NT2/D1 (cell line): ENCODE data around the gene CMTM4.
"Not testable (repeated sequence)": the region's sequence is repeated elsewhere in the genome, so short reads cannot be mapped to it uniquely, and the experiment has no call there.

Source experiments
- DNase-seq: peaks from one replicate; pipeline ENCODE4 v3.0.0-alpha.2; 2011; ENCODE audit warnings: low read depth, low spot score
- H3K27me3 ChIP-seq: 2 replicates; pipeline ENCODE4 v1.6.0; 2011; ENCODE audit warnings: mild to moderate bottlenecking; ENCODE audit not compliant: insufficient read length, insufficient read depth
- H3K36me3 ChIP-seq: 2 replicates; pipeline ENCODE4 v1.6.1; 2011; ENCODE audit warnings: mild to moderate bottlenecking, low read length, mixed read lengths; ENCODE audit not compliant: insufficient read depth, insufficient read length
- H3K4me1 ChIP-seq: 2 replicates; pipeline ENCODE4 v1.5.1; 2011; ENCODE audit not compliant: insufficient read depth, insufficient read length
- H3K4me3 ChIP-seq: 2 replicates; pipeline ENCODE4 v1.5.1; 2011; ENCODE audit warnings: low read depth; ENCODE audit not compliant: insufficient read length
- H3K9ac ChIP-seq: 2 replicates; pipeline ENCODE4 v1.6.0; 2011; ENCODE audit warnings: low read depth; ENCODE audit not compliant: insufficient read length
- H3K9me3 ChIP-seq: 2 replicates; pipeline ENCODE4 v1.5.1; 2011; ENCODE audit warnings: mild to moderate bottlenecking, low read length; ENCODE audit not compliant: insufficient read depth
- SUZ12 ChIP-seq: IDR thresholded peaks from 2 replicates; pipeline ENCODE4 v1.6.1; 2011; ENCODE audit not compliant: insufficient read length, insufficient read depth; ENCODE audit errors: extremely low read depth
- YY1 ChIP-seq: IDR thresholded peaks from 2 replicates; pipeline ENCODE4 v1.6.1; 2011; ENCODE audit not compliant: insufficient read length, insufficient read depth
- ZNF274 ChIP-seq: IDR thresholded peaks from 2 replicates; pipeline ENCODE4 v1.6.1; 2011; ENCODE audit warnings: mild to moderate bottlenecking, low read depth, low read length

Gene CMTM4

GRCh38 chr16:66616592-66616991 is 80.0 kb downstream of the CMTM4 start:
- no peak for DNase-seq
- H3K9me3 ChIP-seq: no peaks in the 10 kb centered on the region
- H3K27me3 ChIP-seq: no peaks in the 10 kb centered on the region
- TF ChIP-seq ZNF274 (no peak), YY1 (no peak), SUZ12 (no peak)
- H3K4me1 ChIP-seq: peaks cover 13% of the 10 kb centered on the region
- peaks cover 48% of the 10 kb centered on the region for H3K36me3 ChIP-seq
- H3K4me3 ChIP-seq: no peak overlapping the region
- no peak overlapping the region for H3K9ac ChIP-seq

- no peak overlapping the region for H3K4me3 ChIP-seq
- no peak for TF ChIP-seq ZNF274
- TF ChIP-seq YY1: no peak
- TF ChIP-seq SUZ12: no peak
- H3K9me3 ChIP-seq: no peaks in the 10 kb centered on the region
- peaks cover 13% of the 10 kb centered on the region for H3K4me1 ChIP-seq
- no peaks in the 10 kb centered on the region for H3K27me3 ChIP-seq
- H3K9ac ChIP-seq: no peak overlapping the region
- peaks cover 48% of the 10 kb centered on the region for H3K36me3 ChIP-seq
- DNase-seq: no peak
These were observed 80.4 kb downstream of the CMTM4 start for GRCh38 chr16:66616169-66616568.

GRCh38 chr16:66614161-66614802 is 82.3 kb downstream of the CMTM4 start:
- peaks cover 19% of the 10 kb centered on the region for H3K4me1 ChIP-seq
- H3K36me3 ChIP-seq: peaks cover 64% of the 10 kb centered on the region
- DNase-seq: no peak
- H3K27me3 ChIP-seq: no peaks in the 10 kb centered on the region
- no peak overlapping the region for H3K9ac ChIP-seq
- H3K9me3 ChIP-seq: no peaks in the 10 kb centered on the region
- H3K4me3 ChIP-seq: no peak overlapping the region
- no peak for TF ChIP-seq ZNF274
- TF ChIP-seq YY1: no peak
- TF ChIP-seq SUZ12: no peak

GRCh38 chr16:66612422-66612821 is 84.1 kb downstream of the CMTM4 start:
- H3K9ac ChIP-seq: no peak overlapping the region
- H3K4me1 ChIP-seq: peaks cover 27% of the 10 kb centered on the region
- no peak overlapping the region for H3K4me3 ChIP-seq
- H3K36me3 ChIP-seq: peaks cover 76% of the 10 kb centered on the region
- DNase-seq: no peak
- TF ChIP-seq ZNF274 (no peak), SUZ12 (no peak), YY1 (no peak)
- no peaks in the 10 kb centered on the region for H3K9me3 ChIP-seq
- no peaks in the 10 kb centered on the region for H3K27me3 ChIP-seq

- H3K27me3 ChIP-seq, H3K4me3 ChIP-seq, DNase-seq, H3K9me3 ChIP-seq, H3K9ac ChIP-seq: not testable (repeated sequence)
- Histone ChIP-seq H3K36me3 (peaks cover 81% of the 10 kb centered on the region), H3K4me1 (peaks cover 31% of the 10 kb centered on the region)
These were observed 84.6 kb downstream of the CMTM4 start for GRCh38 chr16:66611911-66612310.

GRCh38 chr16:66610111-66610820 is 86.3 kb downstream of the CMTM4 start:
- no peak for DNase-seq
- TF ChIP-seq SUZ12: no peak
- no peak for TF ChIP-seq YY1
- TF ChIP-seq ZNF274: no peak
- Histone ChIP-seq H3K9me3 (no peaks in the 10 kb centered on the region), H3K27me3 (no peaks in the 10 kb centered on the region), H3K4me3 (no peak overlapping the region), H3K4me1 (peaks cover 35% of the 10 kb centered on the region), H3K9ac (no peak overlapping the region), H3K36me3 (peaks cover 85% of the 10 kb centered on the region)

GRCh38 chr16:66609139-66609510 is 87.4 kb downstream of the CMTM4 start:
- H3K4me1 ChIP-seq: peaks cover 35% of the 10 kb centered on the region
- no peak overlapping the region for H3K4me3 ChIP-seq
- H3K9me3 ChIP-seq: no peaks in the 10 kb centered on the region
- H3K27me3 ChIP-seq: no peaks in the 10 kb centered on the region
- H3K9ac ChIP-seq: peak overlapping the region; percentile 23
- H3K36me3 ChIP-seq: peaks cover 78% of the 10 kb centered on the region
- no peak for TF ChIP-seq YY1
- no peak for TF ChIP-seq ZNF274
- no peak for TF ChIP-seq SUZ12
- no peak for DNase-seq
